Measurements from ENCODE around the gene CRISPLD2. TPM values are rescaled to one million over a fixed set of nuclear protein-coding genes. Genes with fewer than 3 reads are reported as not detected.

CRISPLD2 gene
- total and polyA plus RNA-seq, 10 of the 15 experiments (the other 5 are each of a cell fraction or from before 2014, with no cell fraction given): 0.03 to 0.30 (median 0.08) TPM; not detected in 5

- TF ChIP-seq ZNF687 (IDR thresholded peaks at IDR 0.05): no peak
- no peak for TF ChIP-seq SPI1 (IDR thresholded peaks at IDR 0.05; ENCODE audit: borderline replicate concordance, insufficient read depth, low read depth, low read length)
- TF ChIP-seq CBX5 (IDR thresholded peaks at IDR 0.05; ENCODE audit: low read depth): no peak
- TF ChIP-seq ETV6 (conservative IDR thresholded peaks at IDR 0.05 in 1 of 2, IDR thresholded peaks at IDR 0.05 in 1 of 2; ENCODE audit: borderline replicate concordance in 1 of 2, low read depth in 1 of 2): no peak
- TF ChIP-seq KAT2A (conservative IDR thresholded peaks at IDR 0.05; ENCODE audit: control insufficient read depth, low read depth, low read length): no peak
- TF ChIP-seq RELB (IDR thresholded peaks at IDR 0.05; ENCODE audit: low read depth): no peak
- TF ChIP-seq SMAD5 (IDR thresholded peaks at IDR 0.05; ENCODE audit: low read depth): no peak
- no peak for TF ChIP-seq SUPT20H (IDR thresholded peaks at IDR 0.05; ENCODE audit: borderline replicate concordance, control insufficient read depth, low read depth, low read length)
- no peak for TF ChIP-seq JUNB (IDR thresholded peaks at IDR 0.05)
Observed at GRCh38 chr16:84840687-84841627, 21.2 kb downstream of the CRISPLD2 start (continued).

Data from GM12878 (cell line).